ENCODE data around the gene SLC66A1.

The SLC66A1 gene

DNA sequence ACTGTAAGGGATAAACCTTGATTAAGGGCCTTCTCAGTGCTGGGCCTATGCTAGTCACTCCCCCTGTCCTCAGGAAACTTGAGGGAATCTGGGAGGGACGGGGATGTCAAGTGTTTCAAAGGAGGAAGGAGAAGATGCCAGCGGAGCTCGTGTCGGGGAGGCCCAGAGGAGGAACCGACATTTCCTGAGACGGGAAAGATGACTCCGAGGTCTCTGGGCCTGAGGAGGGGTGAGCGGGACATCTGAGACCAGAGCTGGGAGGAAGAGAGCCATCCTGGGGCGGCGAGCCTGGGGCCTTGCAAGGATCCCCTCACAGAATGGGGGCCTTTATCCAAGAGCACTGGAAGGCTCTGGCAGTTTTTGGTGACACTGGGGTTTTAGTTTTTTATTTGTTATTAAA lies 10.4 kb downstream of the SLC66A1 start:
- Mint-ChIP-seq H3K4me3 (no peak overlapping the region), H3K36me3 (ENCODE audit: low read depth) (peaks cover 32% of the 10 kb centered on the region), H3K4me1 (no peaks in the 10 kb centered on the region), H3K9me3 (no peaks in the 10 kb centered on the region), H3K27ac (no peak overlapping the region), H3K27me3 (ENCODE audit: low read depth) (no peaks in the 10 kb centered on the region)
- TF ChIP-seq, protein P1, sequence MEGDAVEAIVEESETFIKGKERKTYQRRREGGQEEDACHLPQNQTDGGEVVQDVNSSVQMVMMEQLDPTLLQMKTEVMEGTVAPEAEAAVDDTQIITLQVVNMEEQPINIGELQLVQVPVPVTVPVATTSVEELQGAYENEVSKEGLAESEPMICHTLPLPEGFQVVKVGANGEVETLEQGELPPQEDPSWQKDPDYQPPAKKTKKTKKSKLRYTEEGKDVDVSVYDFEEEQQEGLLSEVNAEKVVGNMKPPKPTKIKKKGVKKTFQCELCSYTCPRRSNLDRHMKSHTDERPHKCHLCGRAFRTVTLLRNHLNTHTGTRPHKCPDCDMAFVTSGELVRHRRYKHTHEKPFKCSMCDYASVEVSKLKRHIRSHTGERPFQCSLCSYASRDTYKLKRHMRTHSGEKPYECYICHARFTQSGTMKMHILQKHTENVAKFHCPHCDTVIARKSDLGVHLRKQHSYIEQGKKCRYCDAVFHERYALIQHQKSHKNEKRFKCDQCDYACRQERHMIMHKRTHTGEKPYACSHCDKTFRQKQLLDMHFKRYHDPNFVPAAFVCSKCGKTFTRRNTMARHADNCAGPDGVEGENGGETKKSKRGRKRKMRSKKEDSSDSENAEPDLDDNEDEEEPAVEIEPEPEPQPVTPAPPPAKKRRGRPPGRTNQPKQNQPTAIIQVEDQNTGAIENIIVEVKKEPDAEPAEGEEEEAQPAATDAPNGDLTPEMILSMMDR (IDR thresholded peaks at IDR 0.05; ENCODE audit: unreplicated experiment in 3 of 3): no peak

DNA sequence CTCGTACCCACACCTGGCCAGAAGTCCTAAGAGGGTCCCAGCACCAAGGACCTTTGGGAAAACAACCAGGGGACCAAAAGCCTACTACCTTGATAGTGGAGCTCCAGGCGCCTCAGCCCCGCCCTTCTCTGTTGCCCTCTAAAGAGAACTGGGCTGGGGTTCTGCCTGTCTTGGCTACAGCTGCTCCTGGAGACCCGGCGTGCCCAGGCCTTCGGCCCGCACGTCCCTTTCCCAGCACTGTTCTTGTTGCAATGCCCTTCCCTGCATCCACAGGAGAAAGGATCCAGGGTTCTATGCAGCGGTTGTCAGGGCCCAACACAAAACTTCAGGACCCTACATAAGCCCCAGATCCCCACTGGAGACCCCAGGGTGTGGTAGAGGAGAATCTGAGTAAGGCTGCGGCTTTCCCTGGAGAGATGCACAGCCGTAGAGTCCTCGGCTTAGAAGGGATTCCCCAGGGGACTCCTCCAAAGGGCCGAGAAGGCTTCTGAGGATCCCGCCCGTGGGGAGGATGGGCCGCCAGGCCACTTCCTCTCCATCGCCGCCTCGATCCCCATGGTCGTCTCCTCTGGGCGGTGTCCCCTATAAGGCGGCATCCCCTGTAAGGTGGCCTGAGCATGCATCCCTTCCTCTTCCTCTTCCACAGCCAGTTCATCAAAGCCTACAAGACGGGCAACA lies 12.0 kb downstream of the SLC66A1 start:
- H3K4me3 Mint-ChIP-seq: no peak overlapping the region
- H3K4me1 Mint-ChIP-seq: no peaks in the 10 kb centered on the region
- TF ChIP-seq, protein P1 (IDR thresholded peaks at IDR 0.05; ENCODE audit: unreplicated experiment in 3 of 3): no peak
- peaks cover 28% of the 10 kb centered on the region for H3K36me3 Mint-ChIP-seq (ENCODE audit: low read depth)
- H3K27ac Mint-ChIP-seq: no peak overlapping the region
- no peaks in the 10 kb centered on the region for H3K27me3 Mint-ChIP-seq (ENCODE audit: low read depth)
- no peaks in the 10 kb centered on the region for H3K9me3 Mint-ChIP-seq

- no peak overlapping the region for H3K27ac Mint-ChIP-seq
- no peaks in the 10 kb centered on the region for H3K27me3 Mint-ChIP-seq (ENCODE audit: low read depth)
These were observed 12.5 kb downstream of the SLC66A1 start for GRCh38 chr1:19324665-19324990.

GRCh38 chr1:19325368-19325957 lies 13.3 kb downstream of the SLC66A1 start:
- H3K9me3 Mint-ChIP-seq: no peaks in the 10 kb centered on the region
- H3K27ac Mint-ChIP-seq: no peak overlapping the region
- H3K27me3 Mint-ChIP-seq (ENCODE audit: low read depth): no peaks in the 10 kb centered on the region
- TF ChIP-seq, protein P1 (IDR thresholded peaks at IDR 0.05; ENCODE audit: unreplicated experiment in 3 of 3): no peak
- H3K4me1 Mint-ChIP-seq: no peaks in the 10 kb centered on the region
- peaks cover 29% of the 10 kb centered on the region for H3K36me3 Mint-ChIP-seq (ENCODE audit: low read depth)
- no peak overlapping the region for H3K4me3 Mint-ChIP-seq

More at GRCh38 chr1:19324665-19324990, 12.5 kb downstream of the SLC66A1 start:
- H3K4me3 Mint-ChIP-seq: no peak overlapping the region
- no peaks in the 10 kb centered on the region for H3K9me3 Mint-ChIP-seq
- peaks cover 28% of the 10 kb centered on the region for H3K36me3 Mint-ChIP-seq (ENCODE audit: low read depth)
- H3K4me1 Mint-ChIP-seq: no peaks in the 10 kb centered on the region
- TF ChIP-seq, protein P1 (IDR thresholded peaks at IDR 0.05; ENCODE audit: unreplicated experiment in 3 of 3): no peak

DNA sequence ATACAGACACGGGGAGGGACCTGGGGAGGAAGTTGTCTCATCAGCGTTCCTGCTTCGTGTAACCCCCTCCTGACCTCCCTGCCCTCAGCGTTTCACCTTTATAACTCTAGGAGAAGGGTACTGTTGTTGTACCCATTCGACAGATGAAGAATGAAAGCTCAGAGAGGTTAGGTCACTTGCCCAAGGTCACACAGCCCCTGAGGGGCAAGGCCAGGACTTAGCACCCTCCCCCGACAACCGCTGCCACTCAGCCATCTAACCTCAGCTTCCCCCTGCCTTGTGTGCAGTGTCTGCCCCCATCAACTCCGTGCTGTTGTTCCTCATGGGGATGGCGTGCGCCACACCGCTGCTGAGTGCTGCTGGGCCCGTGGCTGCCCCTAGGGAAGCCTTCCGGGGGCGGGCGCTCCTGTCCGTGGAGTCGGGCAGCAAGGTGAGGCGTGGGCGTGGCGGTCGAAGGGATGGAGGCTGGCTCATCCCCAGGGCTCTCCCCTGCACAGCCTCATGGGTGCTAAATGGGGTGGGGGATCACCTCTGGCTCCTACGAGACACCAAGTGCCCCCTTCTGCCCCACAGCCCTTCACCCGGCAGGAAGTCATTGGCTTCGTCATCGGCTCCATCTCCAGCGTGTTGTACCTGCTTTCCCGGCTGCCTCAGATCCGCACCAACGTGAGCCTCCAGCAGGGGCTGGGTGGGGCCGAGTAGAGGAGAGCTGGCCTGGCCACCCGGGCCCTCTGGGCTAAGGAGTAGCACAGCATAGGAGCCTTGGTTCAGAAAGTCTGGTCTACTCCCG lies 14.0 kb downstream of the SLC66A1 start:
- Mint-ChIP-seq H3K36me3 (ENCODE audit: low read depth) (peaks cover 25% of the 10 kb centered on the region), H3K4me3 (no peak overlapping the region)
- TF ChIP-seq, protein P1 (IDR thresholded peaks at IDR 0.05; ENCODE audit: unreplicated experiment in 3 of 3): no peak

More for the DNA sequence above, 14.0 kb downstream of the SLC66A1 start:
- no peaks in the 10 kb centered on the region for H3K27me3 Mint-ChIP-seq (ENCODE audit: low read depth)
- H3K27ac Mint-ChIP-seq: no peak overlapping the region
- H3K9me3 Mint-ChIP-seq: no peaks in the 10 kb centered on the region
- H3K4me1 Mint-ChIP-seq: no peaks in the 10 kb centered on the region
